ENCODE data around the gene MRPL53. TPM values are rescaled to one million over a fixed set of nuclear protein-coding genes. Genes with fewer than 3 reads are reported as not detected.

The MRPL53 gene
- total and polyA plus RNA-seq, 2 of the 13 experiments (the other 11 are each of a cell fraction or from before 2014, with no cell fraction given), result 34.3 to 51.9 TPM

DNA sequence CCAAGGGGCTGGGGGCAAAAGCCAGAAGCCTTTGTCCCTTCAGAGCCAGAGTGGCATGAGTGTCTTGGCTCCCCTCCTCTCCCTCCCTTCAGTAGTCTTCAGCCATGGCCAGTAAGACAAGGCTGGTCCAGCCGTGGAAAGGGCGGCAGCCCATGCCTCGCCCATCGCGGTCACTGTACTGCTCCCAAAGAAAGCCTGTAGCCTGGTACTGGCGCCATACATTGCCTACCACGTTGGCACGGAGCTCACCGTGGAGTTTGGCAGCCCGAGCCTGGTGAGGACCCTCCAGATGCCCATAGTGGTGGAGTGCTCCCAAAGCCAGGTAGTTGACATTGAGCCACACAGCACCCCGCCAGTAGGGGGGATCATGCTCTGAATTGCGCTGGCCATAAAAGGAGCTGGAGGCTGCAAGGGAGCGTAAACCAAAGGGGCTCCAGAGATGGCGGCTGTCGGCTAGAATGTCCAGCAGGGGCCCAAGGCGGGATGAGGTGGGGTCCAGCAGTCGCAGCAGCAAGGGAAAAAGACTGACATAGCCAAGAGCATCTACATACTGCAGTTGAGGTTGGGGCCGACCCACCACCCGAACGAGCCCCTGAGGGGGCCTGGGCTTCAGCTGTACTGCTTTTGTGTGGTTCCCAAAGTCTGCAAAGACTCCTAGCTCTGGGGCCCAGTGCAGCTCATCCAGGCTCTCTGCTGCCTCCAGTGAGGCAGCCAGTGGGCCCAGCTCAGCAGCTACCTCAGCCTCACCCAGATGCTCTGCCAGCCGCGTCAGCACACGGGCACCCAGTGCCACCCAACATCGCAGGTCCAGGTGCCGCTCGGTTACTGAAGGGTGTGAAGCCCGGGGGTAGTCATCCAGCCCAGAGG is 11.1 kb downstream of the MRPL53 start (continued):
- no peak for TF ChIP-seq CENPT (CRISPR knock-in tag; IDR thresholded peaks at IDR 0.05; ENCODE audit: low read depth)
- TF ChIP-seq SRY (CRISPR knock-in tag; IDR thresholded peaks at IDR 0.05), result no peak
- TF ChIP-seq, protein P1, sequence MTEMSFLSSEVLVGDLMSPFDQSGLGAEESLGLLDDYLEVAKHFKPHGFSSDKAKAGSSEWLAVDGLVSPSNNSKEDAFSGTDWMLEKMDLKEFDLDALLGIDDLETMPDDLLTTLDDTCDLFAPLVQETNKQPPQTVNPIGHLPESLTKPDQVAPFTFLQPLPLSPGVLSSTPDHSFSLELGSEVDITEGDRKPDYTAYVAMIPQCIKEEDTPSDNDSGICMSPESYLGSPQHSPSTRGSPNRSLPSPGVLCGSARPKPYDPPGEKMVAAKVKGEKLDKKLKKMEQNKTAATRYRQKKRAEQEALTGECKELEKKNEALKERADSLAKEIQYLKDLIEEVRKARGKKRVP (CRISPR knock-in tag; IDR thresholded peaks at IDR 0.05), result no peak
- TF ChIP-seq ATF7 (IDR thresholded peaks at IDR 0.05), result no peak
- TF ChIP-seq ATF7 (CRISPR knock-in tag; IDR thresholded peaks at IDR 0.05), result no peak
- TF ChIP-seq ERF (CRISPR knock-in tag; IDR thresholded peaks at IDR 0.05), result no peak
- no peak for TF ChIP-seq GTF2F1 (IDR thresholded peaks at IDR 0.05; ENCODE audit: low read length)
- TF ChIP-seq, protein P2, sequence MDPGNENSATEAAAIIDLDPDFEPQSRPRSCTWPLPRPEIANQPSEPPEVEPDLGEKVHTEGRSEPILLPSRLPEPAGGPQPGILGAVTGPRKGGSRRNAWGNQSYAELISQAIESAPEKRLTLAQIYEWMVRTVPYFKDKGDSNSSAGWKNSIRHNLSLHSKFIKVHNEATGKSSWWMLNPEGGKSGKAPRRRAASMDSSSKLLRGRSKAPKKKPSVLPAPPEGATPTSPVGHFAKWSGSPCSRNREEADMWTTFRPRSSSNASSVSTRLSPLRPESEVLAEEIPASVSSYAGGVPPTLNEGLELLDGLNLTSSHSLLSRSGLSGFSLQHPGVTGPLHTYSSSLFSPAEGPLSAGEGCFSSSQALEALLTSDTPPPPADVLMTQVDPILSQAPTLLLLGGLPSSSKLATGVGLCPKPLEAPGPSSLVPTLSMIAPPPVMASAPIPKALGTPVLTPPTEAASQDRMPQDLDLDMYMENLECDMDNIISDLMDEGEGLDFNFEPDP (CRISPR knock-in tag; conservative IDR thresholded peaks at IDR 0.05), result no peak
- no peak for TF ChIP-seq KLF9 (CRISPR knock-in tag; IDR thresholded peaks at IDR 0.05; ENCODE audit: low read depth)
- no peak for TF ChIP-seq ZFP1 (CRISPR knock-in tag; IDR thresholded peaks at IDR 0.05)
- TF ChIP-seq GZF1 (CRISPR knock-in tag; IDR thresholded peaks at IDR 0.05), result no peak
- TF ChIP-seq, protein P3, sequence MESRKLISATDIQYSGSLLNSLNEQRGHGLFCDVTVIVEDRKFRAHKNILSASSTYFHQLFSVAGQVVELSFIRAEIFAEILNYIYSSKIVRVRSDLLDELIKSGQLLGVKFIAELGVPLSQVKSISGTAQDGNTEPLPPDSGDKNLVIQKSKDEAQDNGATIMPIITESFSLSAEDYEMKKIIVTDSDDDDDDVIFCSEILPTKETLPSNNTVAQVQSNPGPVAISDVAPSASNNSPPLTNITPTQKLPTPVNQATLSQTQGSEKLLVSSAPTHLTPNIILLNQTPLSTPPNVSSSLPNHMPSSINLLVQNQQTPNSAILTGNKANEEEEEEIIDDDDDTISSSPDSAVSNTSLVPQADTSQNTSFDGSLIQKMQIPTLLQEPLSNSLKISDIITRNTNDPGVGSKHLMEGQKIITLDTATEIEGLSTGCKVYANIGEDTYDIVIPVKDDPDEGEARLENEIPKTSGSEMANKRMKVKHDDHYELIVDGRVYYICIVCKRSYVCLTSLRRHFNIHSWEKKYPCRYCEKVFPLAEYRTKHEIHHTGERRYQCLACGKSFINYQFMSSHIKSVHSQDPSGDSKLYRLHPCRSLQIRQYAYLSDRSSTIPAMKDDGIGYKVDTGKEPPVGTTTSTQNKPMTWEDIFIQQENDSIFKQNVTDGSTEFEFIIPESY (CRISPR knock-in tag; IDR thresholded peaks at IDR 0.05), result peak; percentile 99
- TF ChIP-seq, protein P4, sequence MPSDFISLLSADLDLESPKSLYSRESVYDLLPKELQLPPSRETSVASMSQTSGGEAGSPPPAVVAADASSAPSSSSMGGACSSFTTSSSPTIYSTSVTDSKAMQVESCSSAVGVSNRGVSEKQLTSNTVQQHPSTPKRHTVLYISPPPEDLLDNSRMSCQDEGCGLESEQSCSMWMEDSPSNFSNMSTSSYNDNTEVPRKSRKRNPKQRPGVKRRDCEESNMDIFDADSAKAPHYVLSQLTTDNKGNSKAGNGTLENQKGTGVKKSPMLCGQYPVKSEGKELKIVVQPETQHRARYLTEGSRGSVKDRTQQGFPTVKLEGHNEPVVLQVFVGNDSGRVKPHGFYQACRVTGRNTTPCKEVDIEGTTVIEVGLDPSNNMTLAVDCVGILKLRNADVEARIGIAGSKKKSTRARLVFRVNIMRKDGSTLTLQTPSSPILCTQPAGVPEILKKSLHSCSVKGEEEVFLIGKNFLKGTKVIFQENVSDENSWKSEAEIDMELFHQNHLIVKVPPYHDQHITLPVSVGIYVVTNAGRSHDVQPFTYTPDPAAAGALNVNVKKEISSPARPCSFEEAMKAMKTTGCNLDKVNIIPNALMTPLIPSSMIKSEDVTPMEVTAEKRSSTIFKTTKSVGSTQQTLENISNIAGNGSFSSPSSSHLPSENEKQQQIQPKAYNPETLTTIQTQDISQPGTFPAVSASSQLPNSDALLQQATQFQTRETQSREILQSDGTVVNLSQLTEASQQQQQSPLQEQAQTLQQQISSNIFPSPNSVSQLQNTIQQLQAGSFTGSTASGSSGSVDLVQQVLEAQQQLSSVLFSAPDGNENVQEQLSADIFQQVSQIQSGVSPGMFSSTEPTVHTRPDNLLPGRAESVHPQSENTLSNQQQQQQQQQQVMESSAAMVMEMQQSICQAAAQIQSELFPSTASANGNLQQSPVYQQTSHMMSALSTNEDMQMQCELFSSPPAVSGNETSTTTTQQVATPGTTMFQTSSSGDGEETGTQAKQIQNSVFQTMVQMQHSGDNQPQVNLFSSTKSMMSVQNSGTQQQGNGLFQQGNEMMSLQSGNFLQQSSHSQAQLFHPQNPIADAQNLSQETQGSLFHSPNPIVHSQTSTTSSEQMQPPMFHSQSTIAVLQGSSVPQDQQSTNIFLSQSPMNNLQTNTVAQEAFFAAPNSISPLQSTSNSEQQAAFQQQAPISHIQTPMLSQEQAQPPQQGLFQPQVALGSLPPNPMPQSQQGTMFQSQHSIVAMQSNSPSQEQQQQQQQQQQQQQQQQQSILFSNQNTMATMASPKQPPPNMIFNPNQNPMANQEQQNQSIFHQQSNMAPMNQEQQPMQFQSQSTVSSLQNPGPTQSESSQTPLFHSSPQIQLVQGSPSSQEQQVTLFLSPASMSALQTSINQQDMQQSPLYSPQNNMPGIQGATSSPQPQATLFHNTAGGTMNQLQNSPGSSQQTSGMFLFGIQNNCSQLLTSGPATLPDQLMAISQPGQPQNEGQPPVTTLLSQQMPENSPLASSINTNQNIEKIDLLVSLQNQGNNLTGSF (CRISPR knock-in tag; IDR thresholded peaks at IDR 0.05), result peak; percentile 25; the same call in 1 of the 2 replicates
- no peak for TF ChIP-seq CC2D1A (CRISPR knock-in tag; IDR thresholded peaks at IDR 0.05)
- peak; percentile 58; the same call in 1 of the 2 replicates for TF ChIP-seq SP4 (CRISPR knock-in tag; IDR thresholded peaks at IDR 0.05)
- no peak for TF ChIP-seq NCOR1 (IDR thresholded peaks at IDR 0.05; ENCODE audit: borderline replicate concordance, low read length)
- TF ChIP-seq, protein P5, sequence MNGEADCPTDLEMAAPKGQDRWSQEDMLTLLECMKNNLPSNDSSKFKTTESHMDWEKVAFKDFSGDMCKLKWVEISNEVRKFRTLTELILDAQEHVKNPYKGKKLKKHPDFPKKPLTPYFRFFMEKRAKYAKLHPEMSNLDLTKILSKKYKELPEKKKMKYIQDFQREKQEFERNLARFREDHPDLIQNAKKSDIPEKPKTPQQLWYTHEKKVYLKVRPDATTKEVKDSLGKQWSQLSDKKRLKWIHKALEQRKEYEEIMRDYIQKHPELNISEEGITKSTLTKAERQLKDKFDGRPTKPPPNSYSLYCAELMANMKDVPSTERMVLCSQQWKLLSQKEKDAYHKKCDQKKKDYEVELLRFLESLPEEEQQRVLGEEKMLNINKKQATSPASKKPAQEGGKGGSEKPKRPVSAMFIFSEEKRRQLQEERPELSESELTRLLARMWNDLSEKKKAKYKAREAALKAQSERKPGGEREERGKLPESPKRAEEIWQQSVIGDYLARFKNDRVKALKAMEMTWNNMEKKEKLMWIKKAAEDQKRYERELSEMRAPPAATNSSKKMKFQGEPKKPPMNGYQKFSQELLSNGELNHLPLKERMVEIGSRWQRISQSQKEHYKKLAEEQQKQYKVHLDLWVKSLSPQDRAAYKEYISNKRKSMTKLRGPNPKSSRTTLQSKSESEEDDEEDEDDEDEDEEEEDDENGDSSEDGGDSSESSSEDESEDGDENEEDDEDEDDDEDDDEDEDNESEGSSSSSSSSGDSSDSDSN (CRISPR knock-in tag; IDR thresholded peaks at IDR 0.05), result no peak; the same call in 1 of the 2 replicates

All from HepG2 (cell line).